Mesodermal cell (in vitro differentiated cells): ENCODE results near the gene SPRYD3.

Source experiments
- H3K27ac ChIP-seq: 2 replicates; pipeline ENCODE4 v1.7.0; 2013; ENCODE audit warnings: mild to moderate bottlenecking, low read depth, low read length, moderate library complexity; ENCODE audit not compliant: severe bottlenecking
- H3K36me3 ChIP-seq: 2 replicates; pipeline ENCODE4 v1.7.1; 2013; ENCODE audit warnings: mild to moderate bottlenecking, low read length, moderate library complexity; ENCODE audit not compliant: control insufficient read depth, insufficient read depth
- H3K4me1 ChIP-seq: one replicate; pipeline ENCODE4 v1.7.1; 2013; ENCODE audit warnings: mild to moderate bottlenecking, low read length; ENCODE audit not compliant: insufficient read depth, control insufficient read depth, poor library complexity, severe bottlenecking
- H3K4me3 ChIP-seq: 2 replicates; pipeline ENCODE4 v1.7.0; 2013; ENCODE audit warnings: low read length, control low read depth, mild to moderate bottlenecking; ENCODE audit not compliant: insufficient read depth, poor library complexity, severe bottlenecking; ENCODE audit errors: extremely low read depth
- H3K9me3 ChIP-seq: 2 replicates; pipeline ENCODE4 v1.7.1; 2013; ENCODE audit warnings: mild to moderate bottlenecking, low read length, moderate library complexity; ENCODE audit not compliant: control insufficient read depth
- WGBS, 2 experiments: methylation state at CpG; one replicate each; pipeline ENCODE4 v1.1.5; 2013; ENCODE audit warnings: missing lambda C conversion rate in 2 of 2; ENCODE audit not compliant: insufficient coverage in 2 of 2; 5-methylcytosine and 5-hydroxymethylcytosine counted together

The SPRYD3 gene

DNA sequence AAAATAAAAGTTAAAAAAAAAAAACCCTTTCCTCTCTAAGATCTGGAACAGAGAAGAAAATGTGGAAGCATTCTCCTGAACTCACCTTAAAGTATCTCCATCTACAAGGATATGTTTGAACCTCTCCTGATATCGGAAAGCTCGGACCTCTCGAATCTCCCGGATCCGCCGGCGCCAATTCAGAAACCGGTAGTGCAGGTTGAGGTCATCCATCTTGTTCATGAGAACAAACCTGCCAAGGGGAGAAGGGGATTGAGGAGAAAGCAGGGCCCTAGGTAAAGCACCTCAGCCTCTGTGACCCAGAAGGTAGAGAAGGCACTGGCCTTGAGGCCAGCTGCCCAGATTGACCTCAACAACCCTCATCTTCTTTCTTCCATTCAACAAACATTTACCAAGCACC, 2.2 kb downstream of the SPRYD3 start:
- WGBS, 2 experiments, result 96 to 97% methylated on average over 8 of the region's 8 CpGs
- H3K4me3 ChIP-seq, result no peak overlapping the region
- H3K4me1 ChIP-seq, result peaks cover 14% of the 10 kb centered on the region
- no peaks in the 10 kb centered on the region for H3K9me3 ChIP-seq
- H3K27ac ChIP-seq, result no peak overlapping the region
- H3K36me3 ChIP-seq, result peaks cover 36% of the 10 kb centered on the region

DNA sequence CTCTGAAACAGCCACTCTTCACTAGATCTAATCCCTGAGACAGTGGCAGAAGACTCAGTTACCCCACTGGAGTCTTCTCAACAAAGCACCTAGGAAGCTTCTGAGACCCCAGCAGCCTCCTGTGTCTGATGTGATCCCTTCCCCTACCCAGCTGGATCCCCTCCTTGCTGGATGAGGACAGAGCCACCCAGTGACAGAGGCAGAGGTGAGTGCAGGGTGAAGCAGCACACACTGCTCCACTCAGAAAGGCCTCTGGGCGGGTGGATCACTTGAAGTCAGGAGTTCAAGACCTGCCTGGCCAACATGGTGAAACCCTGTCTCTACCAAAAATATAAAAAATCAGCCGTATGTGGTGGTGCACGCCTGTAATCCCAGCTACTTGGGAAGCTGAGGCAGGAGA, 2.7 kb downstream of the SPRYD3 start:
- Histone ChIP-seq H3K27ac (no peak overlapping the region), H3K36me3 (peaks cover 36% of the 10 kb centered on the region), H3K9me3 (no peaks in the 10 kb centered on the region), H3K4me3 (no peak overlapping the region), H3K4me1 (peaks cover 20% of the 10 kb centered on the region)
- WGBS, 2 experiments, result 90 to 96% methylated on average over 3 of the region's 3 CpGs

DNA sequence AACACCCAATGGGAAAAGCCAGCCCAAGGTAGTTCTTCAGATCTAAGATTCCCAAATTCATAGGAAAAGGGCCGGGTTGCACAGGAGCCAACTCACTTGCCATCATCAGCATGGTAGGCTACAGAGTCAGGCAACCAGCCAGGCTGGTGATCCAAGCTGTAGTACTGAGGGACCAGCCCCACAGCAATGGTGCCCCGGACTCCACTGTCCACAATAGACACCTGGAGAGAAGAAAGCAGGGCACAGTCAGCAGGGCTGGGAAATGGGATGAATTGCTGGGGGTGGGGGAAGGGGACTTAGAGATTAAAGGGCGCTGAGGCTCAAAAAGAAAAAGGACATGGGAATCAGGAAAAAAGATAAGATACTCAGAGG, 4.2 kb downstream of the SPRYD3 start:
- WGBS, 2 experiments, result 92 to 100% methylated on average over 2 of the region's 3 CpGs
- Histone ChIP-seq H3K27ac (no peak overlapping the region), H3K4me1 (peaks cover 29% of the 10 kb centered on the region), H3K9me3 (no peaks in the 10 kb centered on the region), H3K36me3 (peaks cover 40% of the 10 kb centered on the region), H3K4me3 (no peak overlapping the region)

DNA sequence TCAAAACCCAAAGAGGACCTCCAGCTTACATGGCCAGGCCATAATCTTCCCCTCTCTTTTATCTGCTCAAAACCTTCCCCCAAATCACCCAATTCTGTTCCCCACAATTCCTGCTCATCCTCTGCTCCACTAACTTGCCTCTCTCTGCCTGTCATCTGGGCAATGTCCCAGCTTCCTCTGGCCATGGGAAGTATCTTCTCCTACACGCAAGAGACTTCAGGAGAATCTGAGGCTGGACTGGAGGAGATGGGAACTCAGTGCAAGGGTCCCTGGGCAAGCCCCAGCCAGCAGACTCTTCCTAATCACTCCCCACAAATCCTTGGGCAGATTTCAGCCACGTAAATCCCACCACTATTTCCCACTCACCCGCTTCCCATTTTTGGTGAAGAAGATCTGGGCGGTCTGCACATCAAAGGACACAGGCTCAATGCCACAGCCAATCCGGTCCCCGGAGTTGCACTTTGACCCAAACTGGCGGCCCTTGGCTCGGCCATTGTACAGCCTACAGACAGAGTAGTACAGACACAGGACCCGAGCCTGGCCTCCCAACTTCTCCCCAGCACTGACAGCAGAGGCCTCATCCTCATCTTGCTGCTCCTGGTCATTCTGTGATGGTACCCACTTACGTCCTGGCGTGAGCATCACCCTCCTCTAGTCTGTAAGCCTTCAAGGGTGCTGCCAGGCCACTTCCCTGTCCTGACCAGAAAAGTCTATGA, 4.7 kb downstream of the SPRYD3 start:
- WGBS, 2 experiments, result 96 to 97% methylated on average over 8 to 11 of the region's 11 CpGs
- Histone ChIP-seq H3K4me1 (peaks cover 29% of the 10 kb centered on the region), H3K27ac (no peak overlapping the region), H3K36me3 (peaks cover 40% of the 10 kb centered on the region), H3K4me3 (no peak overlapping the region), H3K9me3 (no peaks in the 10 kb centered on the region)

DNA sequence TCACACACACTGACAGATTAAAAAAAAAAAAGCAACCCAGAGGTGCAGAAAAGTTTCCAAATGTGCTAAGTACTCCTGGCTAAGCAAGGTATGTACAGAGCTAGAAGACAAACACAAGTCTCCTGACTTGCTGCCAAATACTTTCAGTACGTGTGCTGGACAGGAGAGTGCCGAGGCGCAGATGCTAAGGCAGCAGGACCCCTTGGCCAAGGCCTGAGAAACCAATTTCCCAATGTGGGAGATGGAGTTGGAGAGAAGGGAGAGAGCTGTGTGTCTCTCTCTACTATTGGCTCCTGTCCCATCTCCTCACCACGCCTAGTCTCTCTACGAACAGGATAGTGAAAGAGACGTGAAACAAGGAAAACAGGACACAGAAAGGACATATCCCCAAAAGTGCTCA, 5.3 kb downstream of the SPRYD3 start:
- Histone ChIP-seq H3K4me3 (no peak overlapping the region), H3K4me1 (peaks cover 29% of the 10 kb centered on the region), H3K36me3 (peaks cover 40% of the 10 kb centered on the region), H3K9me3 (no peaks in the 10 kb centered on the region), H3K27ac (no peak overlapping the region)
- WGBS, 2 experiments, result 94 to 97% methylated on average over 5 of the region's 6 CpGs

DNA sequence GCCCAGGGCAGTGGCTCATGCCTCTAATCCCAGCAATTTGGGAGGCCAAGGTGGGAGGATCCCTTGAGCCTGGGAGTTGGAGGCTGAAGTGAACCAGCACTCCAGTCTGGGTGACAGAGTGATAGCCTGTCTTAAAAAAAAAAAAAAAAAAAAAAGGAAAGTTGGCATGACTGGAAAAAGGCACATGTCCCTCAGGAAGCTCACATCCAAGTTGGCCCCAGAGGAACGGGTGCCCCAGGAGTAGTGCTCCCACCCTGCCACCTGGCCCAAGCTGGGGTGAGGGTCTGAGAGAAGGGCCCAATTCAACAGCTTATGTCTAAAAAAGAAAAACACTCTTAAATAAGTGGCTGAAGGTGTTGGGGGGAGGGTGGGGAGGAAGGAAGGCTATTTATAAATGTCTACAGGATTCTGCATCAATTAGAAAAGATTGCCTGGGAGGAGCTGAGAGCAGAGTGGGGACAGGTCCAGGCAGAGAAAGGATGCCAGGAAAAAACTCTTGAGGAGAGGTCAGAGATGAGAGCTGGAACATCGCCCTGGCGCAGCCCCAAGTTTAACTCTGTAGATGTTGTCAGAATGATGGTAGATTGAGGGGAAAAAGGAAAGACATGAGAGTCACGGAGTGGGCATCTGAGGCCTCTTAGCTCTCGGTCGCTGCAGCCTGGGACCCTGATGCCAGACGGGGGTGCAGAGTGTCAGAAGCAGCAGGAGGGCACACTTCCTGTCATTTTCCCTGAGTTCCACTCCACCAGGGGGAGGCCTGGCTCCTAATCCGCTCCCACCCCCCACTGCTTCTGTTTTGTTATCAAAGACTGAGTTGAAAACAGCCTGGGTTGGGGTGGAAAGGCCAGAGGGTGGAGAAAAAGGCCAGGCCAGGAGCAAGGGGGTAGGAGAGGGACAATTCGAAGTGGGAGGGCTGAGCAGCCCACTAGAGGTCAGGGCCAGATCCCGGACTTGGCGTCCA, 7.3 kb downstream of the SPRYD3 start:
- 53 to 64% methylated on average over 8 to 9 of the region's 11 CpGs for WGBS, 2 experiments
- H3K9me3 ChIP-seq, result no peaks in the 10 kb centered on the region
- H3K36me3 ChIP-seq, result peaks cover 33% of the 10 kb centered on the region
- H3K4me3 ChIP-seq, result no peak overlapping the region
- H3K4me1 ChIP-seq, result peaks cover 35% of the 10 kb centered on the region
- H3K27ac ChIP-seq, result peak overlapping the region; percentile 53

DNA sequence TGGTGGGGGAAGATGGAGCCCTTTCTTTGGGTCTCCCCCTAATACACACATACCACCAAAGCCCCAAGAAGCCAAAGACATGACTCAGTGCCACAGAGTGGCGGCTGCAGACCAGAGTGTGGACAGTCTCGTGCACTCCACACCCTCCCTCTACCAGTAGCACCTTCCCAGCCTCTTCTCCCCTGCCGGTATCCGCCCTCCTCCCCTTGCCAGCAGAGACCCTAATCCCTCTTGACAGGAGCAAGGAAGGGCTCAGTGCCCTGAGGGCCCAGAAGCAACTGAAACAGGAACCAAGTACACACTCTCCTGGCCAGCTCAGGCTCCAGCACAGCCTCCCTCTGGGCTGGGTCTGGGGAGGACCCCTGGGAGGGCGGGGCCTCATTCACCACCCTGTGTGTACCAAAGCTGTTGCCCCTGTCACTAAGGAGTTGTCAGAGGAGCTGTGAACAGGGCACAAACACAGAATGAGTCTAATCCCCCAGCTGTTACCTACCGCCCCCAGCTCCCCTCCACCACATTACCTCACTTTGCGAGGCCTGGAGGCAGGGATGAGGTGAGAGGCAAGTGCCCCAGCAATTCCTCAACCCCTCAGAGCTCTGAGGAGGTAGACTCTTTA, 8.2 kb downstream of the SPRYD3 start:
- Histone ChIP-seq H3K27ac (peak overlapping the region; percentile 53), H3K4me3 (no peak overlapping the region), H3K36me3 (peaks cover 30% of the 10 kb centered on the region), H3K9me3 (no peaks in the 10 kb centered on the region), H3K4me1 (peaks cover 44% of the 10 kb centered on the region)
- WGBS, 2 experiments, result 80 to 81% methylated on average over 1 to 4 of the region's 7 CpGs

DNA sequence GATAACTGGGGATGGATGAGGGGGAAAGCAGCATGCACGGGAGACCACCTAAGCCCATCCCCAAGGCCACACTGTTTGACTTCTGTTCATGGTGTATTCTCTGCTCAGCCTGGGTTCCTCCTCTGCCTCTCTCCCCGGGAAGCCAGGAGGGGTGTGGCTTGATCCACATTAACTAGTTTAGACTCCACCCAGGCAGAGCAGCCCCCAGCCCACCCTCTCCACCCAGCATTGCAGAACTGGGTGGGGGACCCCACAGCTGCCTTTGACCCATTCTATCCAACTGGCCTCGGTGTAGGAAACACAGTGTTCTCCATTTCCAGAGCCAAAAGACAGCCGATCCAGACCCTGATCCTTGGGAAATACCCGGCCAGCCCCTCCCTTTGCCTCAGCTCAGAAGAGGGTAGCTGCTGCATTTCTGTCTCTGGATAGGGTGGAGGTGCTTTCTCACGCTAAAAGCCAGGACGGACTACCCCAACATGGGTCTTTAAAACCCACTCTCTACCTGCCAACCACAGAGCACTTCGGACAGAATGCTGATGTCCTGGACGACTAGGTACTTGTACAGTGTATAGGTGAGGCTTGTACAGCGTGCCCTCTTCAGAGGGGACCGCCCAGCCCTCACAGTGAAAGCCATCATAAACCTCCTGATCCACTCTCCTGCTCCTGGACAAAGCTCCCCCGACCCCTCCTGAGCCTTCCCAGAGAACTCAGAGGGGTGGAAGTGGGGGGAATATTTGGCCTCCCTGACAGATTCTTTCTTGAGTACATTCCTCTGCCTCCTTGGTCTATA, 9.4 kb downstream of the SPRYD3 start:
- Histone ChIP-seq H3K4me1 (peaks cover 44% of the 10 kb centered on the region), H3K36me3 (peaks cover 27% of the 10 kb centered on the region), H3K4me3 (no peak overlapping the region), H3K27ac (no peak overlapping the region), H3K9me3 (no peaks in the 10 kb centered on the region)
- WGBS, 2 experiments, result 79 to 82% methylated on average over 3 to 4 of the region's 12 CpGs

DNA sequence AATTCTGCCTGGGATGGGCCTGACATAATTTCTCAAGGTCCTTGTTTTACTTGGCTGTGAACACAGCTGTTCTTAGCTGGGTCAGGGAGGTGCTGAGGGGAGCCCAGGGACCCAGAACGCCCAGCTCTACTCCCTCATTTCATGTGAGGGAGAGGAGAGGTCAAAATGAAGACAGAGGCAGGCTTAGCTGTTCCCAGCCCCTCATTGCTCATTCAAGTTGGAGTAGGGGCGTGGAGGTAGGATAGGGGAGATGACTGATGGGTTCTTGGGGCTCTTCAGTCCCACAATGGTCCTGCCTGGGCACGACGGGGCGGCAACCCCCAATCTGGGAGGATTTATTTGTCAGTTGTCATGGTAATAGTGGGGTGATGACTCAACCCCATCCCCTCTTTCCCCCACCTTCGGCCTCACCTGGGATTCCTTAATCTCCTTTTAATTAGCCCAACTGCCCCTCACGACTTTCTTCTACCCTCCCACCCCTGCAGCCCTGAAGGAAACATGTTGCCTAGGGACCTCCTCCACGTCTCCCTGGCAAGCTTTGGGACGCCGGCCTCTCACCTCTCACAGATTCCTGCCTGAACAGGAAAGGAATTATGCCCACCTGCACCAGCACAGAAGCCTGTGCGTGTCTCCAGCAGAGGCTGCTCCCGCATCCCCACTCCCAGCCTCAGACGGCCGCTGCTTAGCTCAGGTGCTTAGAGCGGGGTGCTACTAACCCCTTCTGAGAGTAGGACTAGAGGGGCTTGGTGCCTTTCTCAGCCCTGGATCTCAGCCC, 10.2 kb downstream of the SPRYD3 start:
- 68 to 90% methylated on average over 5 to 10 of the region's 15 CpGs for WGBS, 2 experiments
- Histone ChIP-seq H3K4me3 (no peak overlapping the region), H3K9me3 (no peaks in the 10 kb centered on the region)

More for the DNA sequence above, 10.2 kb downstream of the SPRYD3 start:
- Histone ChIP-seq H3K36me3 (peaks cover 19% of the 10 kb centered on the region), H3K4me1 (peaks cover 44% of the 10 kb centered on the region), H3K27ac (no peak overlapping the region)
